Fibroblast of skin of left biceps (primary cell): ENCODE results near the gene KCNRG.
"Not testable (repeated sequence)": the region's sequence is repeated elsewhere in the genome, so short reads cannot be mapped to it uniquely, and the experiment has no call there.

Experiments
- DNase-seq, 2 experiments: peaks; one replicate each; pipeline ENCODE4 v3.0.0-alpha.2; 2013; ENCODE audit warnings: low read depth in 2 of 2

KCNRG gene

DNA sequence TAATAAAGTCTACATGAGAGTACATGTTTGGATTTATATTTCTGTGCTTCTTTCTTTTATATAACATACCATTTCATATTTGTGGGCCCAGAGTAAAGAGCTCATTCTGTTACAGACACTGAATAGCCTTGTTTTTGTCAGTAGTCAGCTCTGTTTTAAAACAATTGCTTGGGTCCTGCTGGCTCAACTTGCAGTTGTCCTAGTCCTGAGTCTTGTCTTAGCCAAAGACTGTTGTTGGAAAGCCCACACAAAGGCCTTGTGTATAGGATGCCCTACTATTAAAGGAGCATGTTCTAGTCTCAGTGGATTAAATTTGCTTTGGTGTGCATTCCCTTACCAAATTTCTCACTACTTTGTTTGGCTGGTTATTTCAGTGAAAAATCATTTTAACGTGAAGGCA is 3.8 kb upstream of the KCNRG start:
- no peak for DNase-seq

DNA sequence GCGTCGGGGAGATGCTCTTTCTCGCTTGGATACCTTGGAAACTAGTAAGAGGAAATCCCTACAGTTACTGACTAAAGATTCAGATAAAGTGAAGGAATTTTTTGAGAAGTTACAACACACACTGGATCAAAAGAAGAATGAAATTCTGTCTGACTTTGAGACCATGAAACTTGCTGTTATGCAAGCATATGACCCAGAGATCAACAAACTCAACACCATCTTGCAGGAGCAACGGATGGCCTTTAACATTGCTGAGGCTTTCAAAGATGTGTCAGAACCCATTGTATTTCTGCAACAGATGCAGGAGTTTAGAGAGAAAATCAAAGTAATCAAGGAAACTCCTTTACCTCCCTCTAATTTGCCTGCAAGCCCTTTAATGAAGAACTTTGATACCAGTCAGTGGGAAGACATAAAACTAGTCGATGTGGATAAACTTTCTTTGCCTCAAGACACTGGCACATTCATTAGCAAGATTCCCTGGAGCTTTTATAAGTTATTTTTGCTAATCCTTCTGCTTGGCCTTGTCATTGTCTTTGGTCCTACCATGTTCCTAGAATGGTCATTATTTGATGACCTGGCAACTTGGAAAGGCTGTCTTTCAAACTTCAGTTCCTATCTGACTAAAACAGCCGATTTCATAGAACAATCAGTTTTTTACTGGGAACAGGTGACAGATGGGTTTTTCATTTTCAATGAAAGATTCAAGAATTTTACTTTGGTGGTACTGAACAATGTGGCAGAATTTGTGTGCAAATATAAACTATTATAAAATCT is 2.7 kb upstream of the KCNRG start:
- DNase-seq, result no peak

DNA sequence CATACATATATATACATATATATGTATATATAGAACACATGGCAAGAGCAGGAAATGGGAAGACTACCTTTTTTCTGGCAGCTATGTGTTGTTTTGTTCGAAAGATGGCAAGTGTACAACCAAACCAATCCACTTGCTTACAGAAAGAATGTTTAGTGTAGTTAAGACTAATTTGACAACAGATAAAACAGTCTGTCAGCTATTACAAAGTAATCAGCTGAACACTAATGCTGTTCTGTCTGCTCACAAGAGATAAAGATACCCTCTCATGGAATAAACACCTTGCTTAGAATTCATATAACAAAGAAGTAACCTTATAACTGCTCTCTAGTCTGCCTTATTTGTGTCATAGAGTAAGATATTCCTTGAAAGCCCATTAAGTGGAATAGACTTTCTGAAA is 858 bp upstream of the KCNRG start:
- no peak for DNase-seq

DNA sequence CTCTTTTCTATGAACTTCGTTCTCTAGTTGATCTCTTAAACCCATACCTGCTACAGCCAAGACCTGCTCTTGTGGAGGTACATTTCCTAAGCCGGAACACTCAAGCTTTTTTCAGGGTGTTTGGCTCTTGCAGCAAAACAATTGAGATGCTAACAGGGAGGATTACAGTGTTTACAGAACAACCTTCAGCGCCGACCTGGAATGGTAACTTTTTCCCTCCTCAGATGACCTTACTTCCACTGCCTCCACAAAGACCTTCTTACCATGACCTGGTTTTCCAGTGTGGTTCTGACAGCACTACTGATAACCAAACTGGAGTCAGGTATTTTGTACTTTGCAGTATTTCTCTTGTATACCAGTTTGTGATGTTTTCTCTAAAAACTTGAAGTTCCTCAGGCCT is 506 bp downstream of the KCNRG start:
- no peak for DNase-seq

DNA sequence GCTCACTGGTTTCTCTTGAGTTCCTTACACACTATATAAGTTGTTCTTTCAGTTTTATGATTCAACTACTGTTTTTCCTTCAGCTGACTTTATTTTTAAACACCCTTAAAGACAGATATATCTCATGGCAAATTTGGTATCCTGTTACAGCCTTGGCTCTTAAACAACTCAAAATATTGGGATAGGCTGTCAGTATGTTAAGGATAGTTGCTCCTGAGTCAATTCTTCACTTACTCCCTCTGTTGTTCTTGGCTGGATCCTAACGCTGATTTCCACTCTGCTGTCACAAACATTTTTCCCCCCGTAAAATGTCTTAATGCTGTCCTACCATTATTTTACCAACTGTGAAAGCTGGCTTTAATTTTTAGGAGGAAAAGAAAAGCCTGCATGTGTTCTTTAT is 1.2 kb downstream of the KCNRG start:
- DNase-seq, result no peak

DNA sequence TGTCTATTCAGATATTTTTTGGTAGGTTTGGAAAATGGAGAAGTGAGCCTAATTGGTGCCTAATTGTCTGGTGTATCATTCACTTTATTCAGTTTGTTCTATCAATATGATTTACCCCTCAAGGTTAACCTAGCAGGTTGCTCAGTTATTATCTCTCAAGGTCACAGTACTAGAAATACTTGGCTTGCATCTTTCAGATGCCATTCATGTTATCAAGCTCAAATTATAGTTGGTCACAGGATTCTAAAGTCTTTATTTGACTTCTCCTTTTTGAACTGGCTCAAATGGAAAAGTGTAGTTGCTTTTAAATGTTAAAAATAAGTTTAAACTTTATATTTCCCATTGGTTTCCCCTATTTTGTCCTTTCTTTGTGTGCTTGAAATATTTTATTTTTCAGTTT is 2.6 kb downstream of the KCNRG start:
- no peak for DNase-seq

DNA sequence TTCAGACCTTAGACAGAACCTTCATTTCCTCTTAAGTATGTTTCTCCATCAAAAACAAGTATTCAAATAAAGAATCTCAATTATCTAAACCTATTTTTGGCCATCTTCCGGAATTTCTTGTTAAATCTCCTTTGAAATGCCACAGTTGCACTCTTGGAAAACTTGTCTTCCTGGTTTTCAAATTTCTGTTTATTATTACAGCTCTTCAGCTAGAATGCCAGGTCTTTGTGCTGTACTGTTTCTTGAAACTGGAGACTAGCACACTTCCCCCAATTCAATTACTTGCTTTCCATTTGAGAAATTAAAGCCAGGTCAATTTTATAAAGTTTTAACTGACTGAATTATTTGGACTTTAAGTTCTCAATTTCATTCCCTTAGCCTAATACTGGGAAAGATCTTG is 10.2 kb downstream of the KCNRG start:
- no peak for DNase-seq

DNA sequence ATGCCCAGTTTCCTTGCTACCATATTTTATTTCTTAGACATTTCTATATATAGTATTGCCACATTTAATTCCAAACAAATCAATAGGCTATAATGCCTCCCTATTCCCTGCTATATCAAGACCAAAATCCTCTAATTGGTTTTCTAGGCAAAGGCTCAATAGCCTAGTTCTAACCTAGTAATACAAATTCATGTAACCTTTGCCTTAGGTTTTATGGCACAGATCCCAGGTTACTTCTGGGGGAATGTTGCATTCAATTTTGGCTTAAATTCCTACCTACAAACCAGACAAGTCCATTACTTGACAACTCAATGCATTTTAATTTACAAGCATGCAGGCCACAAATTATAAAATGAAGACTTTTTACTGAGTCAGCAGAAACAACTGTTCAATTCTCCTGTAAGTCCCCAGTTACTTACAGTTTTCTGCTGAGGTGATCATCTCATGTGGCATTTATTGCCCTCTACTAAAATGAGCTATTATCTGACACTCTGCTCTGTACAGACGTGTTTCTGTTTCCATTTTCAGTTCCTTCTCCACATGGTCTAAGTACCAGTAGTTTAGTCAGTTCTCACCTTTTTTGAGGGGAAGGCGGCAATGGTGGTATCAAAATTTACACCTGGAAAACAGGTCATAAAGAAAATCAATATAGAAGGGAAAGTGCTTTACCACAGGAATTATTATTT is 11.7 kb downstream of the KCNRG start:
- DNase-seq, result no peak

DNA sequence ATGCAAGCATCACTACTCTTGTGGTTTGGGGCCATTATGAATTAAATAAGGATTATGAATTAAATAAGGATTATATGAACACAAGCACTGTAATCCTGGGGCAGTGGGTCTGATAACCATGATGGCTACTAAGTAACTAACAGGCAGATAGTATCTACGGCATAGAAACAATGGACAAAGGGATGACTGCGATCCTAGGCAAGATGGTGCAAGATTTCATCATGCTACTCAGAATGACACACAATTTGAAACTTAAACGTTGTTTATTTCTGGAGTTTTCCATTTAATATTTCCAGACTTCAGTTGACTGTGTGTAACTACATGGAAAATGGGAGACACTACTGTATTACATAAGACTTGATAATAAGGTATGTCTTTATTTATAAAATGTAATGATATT is 15.1 kb downstream of the KCNRG start:
- DNase-seq, result no peak

DNA sequence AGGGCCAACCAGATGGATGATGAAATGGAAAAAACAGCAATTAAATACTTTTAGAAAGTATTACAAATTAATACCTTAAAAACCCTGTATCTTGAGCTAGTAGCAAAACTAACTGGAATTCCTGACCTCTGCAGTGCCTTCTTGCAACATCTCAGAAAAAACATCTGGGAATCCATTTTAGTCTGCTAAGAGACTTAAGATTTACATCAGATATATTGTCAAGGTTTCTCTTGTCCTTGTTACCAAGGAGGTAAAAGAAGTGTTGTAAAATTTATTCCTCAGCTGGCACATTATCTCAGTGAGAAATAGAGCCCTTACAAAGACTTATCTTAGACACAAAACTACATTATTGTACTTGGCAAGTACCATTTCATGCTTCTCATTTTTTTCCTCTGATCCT is 18.5 kb downstream of the KCNRG start:
- DNase-seq, result peak; percentile 23 to 31

DNA sequence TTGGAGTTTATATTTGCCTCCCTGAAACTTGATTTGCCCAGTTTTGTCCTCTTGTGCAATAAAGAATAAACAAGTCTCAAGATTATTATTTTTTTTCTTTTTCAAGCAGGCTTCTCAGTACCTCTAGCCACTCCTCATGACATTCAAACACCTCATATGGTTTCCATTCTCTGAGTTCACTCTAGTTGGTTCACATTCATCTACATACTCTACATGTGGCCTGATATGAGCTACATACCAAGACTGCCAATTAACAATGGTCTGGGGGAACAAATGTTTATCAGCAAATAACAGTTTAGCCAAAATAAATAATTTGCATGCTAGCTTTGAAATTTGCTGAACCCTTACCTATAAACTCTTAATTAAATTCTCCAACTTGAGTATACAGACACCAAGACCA is 22.5 kb downstream of the KCNRG start:
- DNase-seq, result no peak

DNA sequence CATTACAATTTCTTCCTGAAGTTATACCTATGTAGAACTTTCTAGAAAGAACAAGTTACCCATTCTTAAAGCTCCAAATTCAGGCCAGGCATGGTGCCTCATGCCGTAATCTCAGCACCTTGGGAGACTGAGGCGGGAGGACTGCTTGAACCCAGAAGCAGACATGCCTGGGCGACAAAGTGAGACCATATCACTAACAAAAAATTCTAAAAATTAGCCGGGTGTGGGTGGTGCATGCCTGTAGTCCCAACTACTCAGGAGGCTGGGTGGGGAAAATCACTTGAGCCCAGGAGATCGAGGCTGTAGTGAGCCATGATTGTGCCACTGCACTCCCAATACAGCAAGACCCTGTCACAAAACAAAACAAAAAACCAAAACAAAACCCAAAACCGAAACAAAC is 23.0 kb downstream of the KCNRG start:
- no peak for DNase-seq

DNA sequence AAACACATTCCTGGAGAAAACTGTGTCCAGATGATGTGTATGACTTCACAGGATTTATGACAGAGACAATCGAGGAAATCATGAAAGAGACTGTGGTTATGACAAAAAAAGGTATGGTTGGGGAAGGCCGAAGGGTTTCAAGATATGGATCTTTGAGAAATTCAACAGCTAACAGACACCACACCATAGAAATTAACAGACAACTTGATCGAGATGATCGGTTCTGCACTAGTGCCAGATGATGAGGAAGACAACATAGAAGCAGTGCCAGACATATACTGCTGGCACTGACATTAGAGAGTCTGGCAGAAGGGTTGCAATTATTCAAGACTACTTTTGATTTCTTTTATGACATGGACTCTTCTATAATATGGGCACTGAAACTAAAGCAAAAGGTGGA is 37.2 kb downstream of the KCNRG start:
- DNase-seq, result no peak

DNA sequence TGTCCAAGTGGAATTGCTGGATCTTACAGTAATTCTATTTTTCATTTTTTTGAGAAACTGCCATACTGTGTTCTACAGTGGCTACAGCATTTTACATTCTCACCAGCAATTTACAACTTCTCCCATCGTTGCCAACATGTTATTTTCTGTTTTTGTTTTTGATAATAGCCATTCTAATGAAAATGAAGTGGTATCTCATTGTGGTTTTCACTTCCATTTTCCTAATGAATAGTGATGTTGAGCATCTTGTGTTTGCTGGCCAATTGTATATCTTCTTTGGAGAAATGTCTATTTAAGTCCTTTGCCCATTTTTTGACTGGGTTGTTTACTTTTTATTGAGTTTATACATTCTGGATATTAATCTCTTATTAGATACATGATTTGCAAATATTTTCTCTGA is 38.6 kb downstream of the KCNRG start:
- no peak for DNase-seq

DNA sequence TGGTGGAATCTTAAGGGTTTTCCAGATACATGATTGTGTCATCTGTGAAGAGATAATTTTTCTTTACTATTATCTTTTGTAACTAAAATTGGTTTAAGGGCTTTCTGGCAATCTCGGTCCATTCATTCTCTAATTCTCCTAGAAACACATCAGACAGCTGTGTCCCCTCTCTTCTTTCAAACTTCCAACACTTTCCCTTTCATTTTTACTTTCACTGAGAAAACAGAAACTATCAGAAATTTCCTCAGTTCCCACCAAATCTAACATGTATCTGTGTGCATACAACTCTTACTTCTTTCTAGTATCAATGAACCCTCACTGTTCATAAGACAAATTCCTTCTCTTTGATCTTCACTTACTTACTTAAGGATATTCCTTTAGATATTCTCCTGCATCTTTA is 40.2 kb downstream of the KCNRG start:
- DNase-seq, result no peak

DNA sequence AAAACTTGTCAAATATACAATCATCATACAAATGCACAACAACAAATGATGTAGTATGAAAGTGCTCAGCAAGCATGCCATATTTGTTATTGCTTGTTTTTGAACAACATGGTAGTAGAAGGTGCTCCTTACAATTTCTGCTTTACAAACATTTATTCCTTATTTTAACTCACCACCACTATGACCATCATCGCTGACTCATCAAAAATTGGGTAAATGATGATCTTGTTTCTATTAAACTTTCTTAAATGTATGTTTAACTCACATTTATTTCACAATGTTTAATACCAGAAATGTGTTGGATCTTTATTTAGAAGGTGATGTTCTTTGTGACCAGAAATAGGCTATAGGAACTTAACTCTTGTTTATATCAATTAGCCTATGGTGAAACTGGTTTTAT is 45.5 kb downstream of the KCNRG start:
- DNase-seq, result no peak

DNA sequence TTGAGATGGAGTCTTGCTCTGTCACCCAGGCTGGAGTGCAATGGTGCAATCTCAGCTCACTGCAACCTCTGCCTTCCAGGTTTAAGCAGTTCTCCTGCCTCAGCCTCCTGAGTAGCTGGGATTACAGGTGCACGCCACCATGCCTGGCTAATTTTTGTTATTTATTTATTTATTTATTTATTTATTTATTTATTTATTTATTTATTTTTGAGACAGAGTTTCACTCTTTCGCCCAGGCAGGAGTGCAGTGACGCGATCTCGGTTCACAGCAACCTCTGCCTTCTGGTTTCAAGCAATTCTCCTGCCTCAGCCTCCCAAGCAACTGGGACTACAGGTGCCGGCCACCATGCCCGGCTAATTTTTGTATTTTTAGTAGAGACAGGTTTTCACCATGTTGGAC is 47.1 kb downstream of the KCNRG start:
- not testable (repeated sequence) for DNase-seq

DNA sequence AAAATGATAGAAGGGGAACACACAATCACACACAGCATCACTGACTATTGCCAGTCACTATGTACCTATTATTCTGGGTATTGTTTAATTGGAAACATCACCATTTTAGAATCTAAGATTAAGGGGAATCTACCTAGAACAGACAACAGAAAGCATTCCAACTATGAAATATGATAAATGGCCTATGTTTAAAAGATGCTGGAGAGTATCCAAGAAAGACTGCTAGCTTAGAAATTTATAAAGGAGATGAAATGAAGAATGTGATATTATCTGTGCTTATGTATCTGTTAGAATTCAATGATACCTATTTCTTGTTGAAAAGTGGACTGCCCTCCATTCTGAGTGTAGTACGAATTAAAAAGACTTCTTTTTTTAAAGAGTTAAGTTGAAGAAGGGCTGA is 50.5 kb downstream of the KCNRG start:
- no peak for DNase-seq

DNA sequence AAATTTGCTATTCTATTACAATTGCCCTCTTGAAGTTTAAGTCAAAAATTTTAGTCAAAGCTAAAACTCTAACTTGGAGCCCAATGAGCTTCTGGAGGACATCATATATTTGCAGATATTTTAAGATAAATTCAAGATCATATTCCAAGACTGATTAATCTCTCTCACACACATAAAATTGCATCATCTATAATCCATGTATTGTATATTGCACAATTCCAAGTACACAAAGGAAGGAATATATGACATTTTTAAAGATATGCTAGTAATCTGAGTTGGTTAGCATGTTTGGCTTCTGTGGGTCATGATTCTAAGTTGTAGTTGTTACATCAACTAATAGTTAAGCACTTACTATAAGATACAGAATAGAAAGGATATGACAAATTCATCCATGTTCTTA is 53.3 kb downstream of the KCNRG start:
- no peak for DNase-seq

DNA sequence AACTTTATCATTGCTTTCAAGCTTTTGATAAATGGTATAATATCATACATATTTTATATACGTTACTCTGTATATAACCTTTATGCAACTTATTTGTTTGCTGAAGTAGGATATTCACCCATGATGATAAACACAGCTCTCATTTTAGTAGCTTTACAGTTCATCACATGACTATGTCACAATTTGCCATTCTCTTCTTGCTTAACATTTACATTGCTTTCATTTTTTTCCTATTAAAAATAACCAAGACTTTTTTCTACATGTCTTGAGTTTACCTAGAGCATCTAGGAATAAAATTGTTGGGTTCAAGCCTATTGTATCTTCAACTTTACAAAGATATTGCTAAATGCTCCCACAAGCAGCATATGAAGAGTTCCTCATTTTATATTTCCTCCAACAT is 54.0 kb downstream of the KCNRG start:
- DNase-seq, result no peak

DNA sequence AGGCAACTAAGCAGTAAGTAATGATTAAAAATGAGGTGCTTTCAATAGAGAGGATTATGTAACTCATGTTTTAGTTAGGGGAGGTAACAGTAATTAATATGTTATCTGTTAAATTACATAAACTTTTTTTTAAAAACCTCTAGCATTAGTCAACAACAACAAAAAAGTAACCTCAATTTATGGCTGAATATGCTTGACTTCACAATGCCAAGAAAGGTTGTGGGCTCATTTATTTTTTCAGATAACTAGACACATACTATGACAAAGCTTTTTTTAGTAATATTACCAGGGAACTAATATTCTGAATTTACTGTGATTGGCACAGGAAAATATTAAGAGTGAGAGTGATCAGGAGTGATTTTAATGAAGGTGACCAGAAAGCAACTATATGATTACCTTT is 54.9 kb downstream of the KCNRG start:
- DNase-seq, result no peak
